T-helper 17 cell (primary cell): ENCODE measurements around the gene DCAF11. TPM values are rescaled to one million over a fixed set of nuclear protein-coding genes. Genes with fewer than 3 reads are reported as not detected.

Source experiments
- ATAC-seq: fragments of 150-1000 bp; cut with Tn5 transposase; 2 replicates; pipeline ENCODE4 v1.10.0; 2021; ENCODE audit warnings: mild to moderate bottlenecking, moderate library complexity
- DNase-seq, 3 donors: peaks; one replicate each; pipeline versions ENCODE4 v3.0.0 to v3.0.0-alpha.2; 2020 to 2021
- H3K9me3 ChIP-seq: one replicate; pipeline ENCODE4 v1.7.0; 2013; ENCODE audit warnings: low read length, mild to moderate bottlenecking; ENCODE audit not compliant: control insufficient read depth, poor library complexity, severe bottlenecking
- H3K27ac Mint-ChIP-seq: one replicate; pipeline ENCODE4 v1.8.0; 2022; ENCODE audit warnings: mild to moderate bottlenecking, moderate library complexity, mixed read lengths
- H3K27me3 Mint-ChIP-seq: one replicate; pipeline ENCODE4 v1.8.0; 2022; ENCODE audit warnings: mixed read lengths
- H3K36me3 Mint-ChIP-seq: one replicate; pipeline ENCODE4 v1.8.0; 2022; ENCODE audit warnings: low read depth, mixed read lengths
- H3K4me1 Mint-ChIP-seq: one replicate; pipeline ENCODE4 v1.8.0; 2022; ENCODE audit warnings: mild to moderate bottlenecking, mixed read lengths
- H3K4me3 Mint-ChIP-seq: one replicate; pipeline ENCODE4 v1.8.0; 2022; ENCODE audit warnings: mild to moderate bottlenecking, moderate library complexity, mixed read lengths
- total RNA-seq, 4 donors: library from RNA in 2 of 4; stranded (reverse) in 2 of 4; gene quantifications; one replicate each; pipeline ENCODE4 v1.2.3 and lab custom pipeline; 2022 to 2026

The DCAF11 gene
- 10 to 100 TPM; 75.5 to 86.1 TPM for total RNA-seq
- 83.1 to 157 reads per million in 2 donors for total RNA-seq (lab: John Stamatoyannopoulos, UW)

DNA sequence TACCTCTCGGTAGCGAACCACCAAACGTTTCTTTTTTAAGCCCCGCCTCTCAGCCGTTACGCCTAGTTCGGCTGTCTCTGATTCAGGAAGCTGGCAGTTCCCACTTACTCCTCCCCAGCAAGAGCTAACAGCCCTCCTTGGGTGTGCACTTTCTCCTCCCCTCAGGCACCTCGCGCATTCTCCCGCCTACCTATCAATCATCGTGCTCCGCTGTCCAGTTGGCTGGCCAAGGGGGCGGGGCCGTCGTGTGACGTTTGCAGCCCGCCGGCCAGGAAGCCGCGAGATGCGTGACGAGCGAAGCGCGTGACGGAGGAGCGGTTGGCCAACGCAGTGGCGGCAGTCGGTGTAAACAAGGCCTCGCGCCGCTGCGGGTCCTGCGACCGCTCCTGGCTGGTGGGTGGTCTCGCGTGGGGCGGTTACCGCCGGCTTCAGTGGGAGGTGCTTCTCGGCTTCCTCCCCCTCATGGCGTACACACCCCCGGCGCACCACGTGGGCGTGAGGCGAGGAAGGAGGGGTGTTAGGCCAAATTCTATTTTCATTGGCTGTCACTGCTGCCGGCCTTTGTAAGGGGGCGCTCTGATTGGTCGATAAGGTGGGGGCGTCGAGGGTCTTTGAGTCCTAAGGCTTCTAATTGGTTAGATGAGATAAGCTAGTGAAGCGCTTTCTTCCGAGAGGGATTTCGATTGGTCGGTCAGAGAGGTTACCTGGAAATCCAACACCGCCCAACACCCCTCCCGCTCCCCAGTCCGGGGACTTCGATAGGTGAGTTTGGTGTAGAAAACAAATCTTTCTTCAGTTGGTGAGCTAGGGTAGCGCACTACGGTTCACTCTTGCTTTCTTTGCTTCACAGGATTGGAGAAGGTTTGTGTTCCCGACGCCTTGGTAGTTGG, at the start of gene DCAF11, which contains the start of gene NRL:
DCAF11 (plus strand) TSS at position 246 of the 890 bp plus-strand sequence. CDS start 818 bp downstream, outside the sequence.
NRL (minus strand) TSS at position 418 of the 890 bp plus-strand sequence. CDS start 32,101 bp downstream, outside the sequence.
- ATAC-seq (peak; percentile 87), DNase-seq (peak; percentile 96 to 98 (median 96))
- no peaks in the 10 kb centered on the region for H3K9me3 ChIP-seq
- Mint-ChIP-seq H3K36me3 (peaks cover 3% of the 10 kb centered on the region), H3K4me3 (peak within 1 kb of the TSS; percentile 99), H3K27ac (peak within 1 kb of the TSS; percentile 99), H3K27me3 (no peaks in the 10 kb centered on the region), H3K4me1 (peaks cover 28% of the 10 kb centered on the region)

DNA sequence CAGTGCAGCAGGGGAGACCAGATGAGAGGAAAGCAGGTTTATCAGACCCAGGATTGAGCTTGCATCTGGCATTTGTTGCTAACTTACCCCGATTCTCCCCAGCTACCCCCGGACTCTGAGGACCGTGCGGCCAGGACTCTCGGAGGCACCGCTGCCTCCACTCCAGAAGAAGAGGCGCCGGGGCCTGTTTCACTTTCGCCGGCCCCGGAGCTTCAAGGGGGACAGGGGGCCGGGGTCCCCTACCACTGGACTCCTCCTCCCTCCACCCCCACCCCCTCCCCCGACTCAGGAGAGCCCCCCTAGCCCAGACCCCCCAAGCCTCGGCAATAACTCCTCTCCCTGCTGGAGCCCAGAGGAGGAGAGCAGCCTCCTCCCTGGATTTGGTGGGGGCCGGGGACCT, 49.7 kb upstream of the DCAF11 start:
- ATAC-seq: no peak

DNA sequence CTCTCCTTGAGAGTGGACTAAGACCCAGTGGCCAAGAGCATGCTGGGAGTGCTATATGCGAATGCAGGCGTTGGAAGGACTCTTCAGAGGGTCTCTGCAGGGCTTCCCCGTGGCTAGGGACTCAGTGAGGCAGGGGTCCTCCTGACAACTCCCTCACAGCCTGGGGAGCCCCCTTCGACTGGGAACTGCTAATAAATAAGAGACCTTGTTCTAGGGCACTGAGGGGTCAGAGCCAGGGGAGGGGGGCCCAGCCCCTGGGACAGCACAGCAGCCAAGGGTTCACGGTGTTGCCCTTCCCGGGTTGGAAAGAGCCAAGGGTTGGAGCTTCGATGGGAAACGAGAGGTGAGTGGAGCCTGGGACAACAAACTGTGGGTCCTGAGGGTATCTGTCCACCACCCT, 49.2 kb upstream of the DCAF11 start:
- no peaks in the 10 kb centered on the region for H3K4me1 Mint-ChIP-seq
- H3K4me3 Mint-ChIP-seq: no peak overlapping the region
- peaks cover 22% of the 10 kb centered on the region for H3K27me3 Mint-ChIP-seq
- no peaks in the 10 kb centered on the region for H3K9me3 ChIP-seq
- ATAC-seq: no peak
- DNase-seq: no peak
- H3K27ac Mint-ChIP-seq: no peak overlapping the region
- peaks cover 3% of the 10 kb centered on the region for H3K36me3 Mint-ChIP-seq

More for the DNA sequence above, 49.7 kb upstream of the DCAF11 start:
- Mint-ChIP-seq H3K27ac (no peak overlapping the region), H3K36me3 (peaks cover 3% of the 10 kb centered on the region), H3K4me3 (no peak overlapping the region), H3K4me1 (no peaks in the 10 kb centered on the region), H3K27me3 (peaks cover 17% of the 10 kb centered on the region)
- no peaks in the 10 kb centered on the region for H3K9me3 ChIP-seq
- DNase-seq: no peak

DNA sequence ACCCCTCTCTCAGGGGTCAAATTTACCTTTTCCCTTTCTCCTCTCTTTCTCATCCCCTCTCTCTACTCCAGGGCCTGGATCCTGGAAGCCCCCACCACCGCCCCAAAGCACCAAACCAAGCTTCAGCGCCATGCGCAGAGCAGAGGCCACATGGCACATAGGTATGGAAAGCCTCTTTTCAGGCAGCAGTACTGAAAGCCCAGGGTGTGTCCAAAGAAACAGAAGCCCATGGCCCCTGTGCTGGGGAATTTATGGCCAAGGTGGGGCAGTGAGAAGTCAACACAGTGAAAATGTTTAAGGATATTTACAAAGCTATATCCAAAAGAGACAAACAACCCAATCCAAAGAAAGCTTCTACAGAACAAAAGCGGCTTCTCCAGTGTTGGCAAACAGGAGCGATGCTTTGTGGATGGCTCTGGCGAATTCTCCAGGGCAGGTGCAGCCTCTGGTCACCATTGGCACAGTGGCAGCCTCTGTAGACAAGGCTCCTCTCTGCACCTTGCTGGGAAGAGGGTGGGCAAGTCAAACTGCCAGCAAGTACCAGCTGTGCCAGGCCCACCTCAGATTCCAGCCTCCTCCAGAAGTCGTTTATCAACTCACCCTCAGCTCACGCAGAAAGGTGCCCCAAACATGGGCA, 48.0 kb upstream of the DCAF11 start:
- H3K27ac Mint-ChIP-seq: no peak overlapping the region
- no peaks in the 10 kb centered on the region for H3K9me3 ChIP-seq
- H3K36me3 Mint-ChIP-seq: peaks cover 3% of the 10 kb centered on the region
- ATAC-seq (no peak), DNase-seq (no peak)
- no peak overlapping the region for H3K4me3 Mint-ChIP-seq
- H3K4me1 Mint-ChIP-seq: peaks cover 2% of the 10 kb centered on the region
- H3K27me3 Mint-ChIP-seq: peaks cover 30% of the 10 kb centered on the region

DNA sequence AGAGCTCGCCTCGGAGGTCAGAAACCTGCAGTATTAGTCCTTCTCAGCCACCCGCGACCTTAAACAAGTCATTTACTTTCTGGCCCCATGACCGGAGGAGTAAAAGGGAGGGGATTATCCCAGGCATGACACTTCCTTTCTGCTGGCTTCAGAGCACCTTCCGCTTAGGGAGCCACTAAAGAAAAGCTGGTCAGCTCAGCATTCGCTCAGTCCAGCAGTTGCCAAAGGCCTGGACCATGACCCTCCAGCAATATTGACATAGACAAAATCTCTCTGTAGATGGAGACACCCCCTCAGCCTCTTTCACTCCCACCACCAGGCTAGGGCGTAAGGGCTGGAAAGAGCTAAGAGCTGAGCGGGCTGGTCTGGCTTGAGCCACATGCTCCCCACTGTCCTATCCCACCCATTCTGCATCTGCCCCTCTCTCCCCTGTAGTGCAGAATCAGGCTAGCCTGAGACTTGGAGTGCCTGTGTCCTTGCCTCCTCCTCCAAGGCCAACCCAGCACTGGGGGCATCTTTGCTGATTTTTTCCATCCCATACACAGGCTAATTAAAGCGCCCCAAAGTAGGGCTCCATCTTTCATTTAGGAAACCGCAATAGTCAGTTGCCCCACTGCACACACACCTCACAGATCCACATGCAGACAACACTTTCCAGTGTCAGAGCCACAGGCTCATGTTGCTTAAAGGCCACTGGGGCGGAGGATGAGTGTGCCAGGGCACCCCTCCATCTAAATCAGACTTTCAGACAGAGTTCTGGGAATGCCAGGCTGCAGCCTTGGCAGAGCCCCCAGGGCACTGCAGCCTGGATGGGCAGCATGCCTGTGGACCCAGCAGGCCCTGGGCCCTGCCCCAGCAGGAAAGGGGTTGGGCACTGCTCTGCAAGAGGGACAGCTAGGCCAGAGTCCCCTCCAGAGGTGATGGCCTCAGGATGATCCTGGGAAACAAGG, 47.2 kb upstream of the DCAF11 start:
- Mint-ChIP-seq H3K36me3 (peaks cover 3% of the 10 kb centered on the region), H3K27ac (no peak overlapping the region), H3K4me3 (no peak overlapping the region), H3K4me1 (peaks cover 2% of the 10 kb centered on the region), H3K27me3 (peaks cover 30% of the 10 kb centered on the region)
- H3K9me3 ChIP-seq: no peaks in the 10 kb centered on the region
- ATAC-seq (no peak), DNase-seq (no peak)

DNA sequence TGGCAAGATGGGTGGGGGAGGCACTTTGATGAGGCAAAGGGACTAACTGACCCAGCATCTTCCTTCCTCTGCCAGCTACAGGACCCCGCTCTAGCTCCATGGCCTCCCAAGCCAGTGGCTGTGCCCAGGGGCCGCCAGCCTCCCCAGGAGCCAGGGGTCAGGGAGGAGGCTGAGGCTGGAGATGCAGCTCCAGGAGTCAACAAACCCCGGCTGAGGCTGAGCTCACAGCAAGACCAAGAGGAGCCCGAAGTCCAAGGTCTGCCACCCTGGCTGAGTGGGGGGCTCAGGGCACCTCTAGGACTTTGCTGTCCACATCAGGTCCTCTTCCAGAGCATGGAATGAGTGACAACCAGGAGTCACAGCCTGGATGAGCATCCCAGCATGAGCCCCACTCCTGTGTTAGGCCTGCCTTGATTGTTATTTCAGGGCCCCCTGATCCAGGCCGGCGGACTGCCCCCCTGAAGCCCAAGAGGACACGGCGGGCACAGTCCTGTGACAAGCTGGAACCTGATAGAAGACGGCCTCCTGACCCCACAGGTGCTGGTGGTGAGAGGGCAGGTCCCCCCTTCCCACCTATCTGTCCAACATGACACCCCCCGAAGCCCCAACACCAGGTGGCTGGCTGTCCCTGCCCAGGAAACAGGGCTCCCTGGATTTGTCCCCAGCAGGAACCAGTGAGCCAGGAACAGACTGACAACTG, 45.7 kb upstream of the DCAF11 start:
- no peaks in the 10 kb centered on the region for H3K9me3 ChIP-seq
- Mint-ChIP-seq H3K27me3 (peaks cover 30% of the 10 kb centered on the region), H3K4me1 (peaks cover 2% of the 10 kb centered on the region), H3K27ac (no peak overlapping the region), H3K36me3 (peaks cover 3% of the 10 kb centered on the region), H3K4me3 (no peak overlapping the region)
- DNase-seq (no peak), ATAC-seq (no peak)

DNA sequence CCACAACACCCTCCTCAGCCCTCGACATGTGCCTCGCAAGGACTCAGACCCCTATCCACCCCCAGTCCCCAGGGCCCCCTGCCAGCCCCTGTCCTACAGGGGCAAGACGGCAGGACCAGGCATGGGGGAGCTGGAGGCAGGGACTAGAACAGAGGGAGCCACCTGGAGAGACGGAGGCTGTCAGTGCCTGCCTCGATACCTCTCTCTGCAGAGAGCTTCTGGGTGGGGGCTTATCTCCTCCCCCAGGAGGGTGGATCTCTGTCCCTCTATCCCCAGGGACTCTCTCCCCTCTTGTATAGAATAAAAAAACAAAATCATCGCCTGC, 45.2 kb upstream of the DCAF11 start:
- no peak for DNase-seq

DNA sequence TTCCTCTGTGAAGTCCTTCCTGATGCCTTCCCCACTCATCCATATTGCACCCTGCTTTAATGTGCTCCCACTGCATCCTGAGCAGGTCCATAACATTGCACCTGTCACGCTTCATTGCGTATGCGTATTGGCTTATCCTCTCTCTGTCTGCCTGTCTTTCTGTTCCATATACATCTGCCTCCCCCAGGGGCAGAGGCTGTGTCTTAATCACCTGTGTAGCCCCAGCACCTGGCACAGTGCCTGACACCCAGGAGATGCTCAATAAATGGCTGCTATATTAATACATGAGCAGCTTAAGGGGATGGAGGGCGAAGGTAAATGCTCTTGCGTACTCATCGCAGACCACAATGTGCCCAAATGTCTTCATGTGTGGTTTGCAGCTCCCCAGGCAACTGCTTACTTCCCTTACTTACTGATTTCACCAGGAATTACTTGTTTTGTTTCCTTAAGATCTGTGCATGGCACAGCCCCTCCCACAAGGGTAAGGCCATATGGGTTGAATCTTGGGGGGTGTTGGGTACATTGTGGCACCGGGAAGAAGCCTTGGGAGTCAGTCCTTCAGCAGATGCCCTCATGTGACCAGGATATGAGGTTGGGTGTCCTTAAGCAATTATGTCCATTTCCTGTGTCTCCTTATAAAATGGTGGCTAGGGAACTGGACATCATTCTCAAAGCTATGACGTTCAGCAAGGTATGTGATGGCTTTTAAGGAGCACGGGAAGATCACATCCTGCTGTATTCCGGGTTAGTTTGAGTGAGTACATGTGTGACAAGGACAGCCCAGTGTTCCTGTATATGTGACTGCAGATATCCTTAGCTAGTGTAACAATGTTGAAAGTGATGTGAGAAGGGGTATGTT, 44.1 kb upstream of the DCAF11 start:
- peaks cover 30% of the 10 kb centered on the region for H3K27me3 Mint-ChIP-seq
- no peak overlapping the region for H3K27ac Mint-ChIP-seq
- peaks cover 2% of the 10 kb centered on the region for H3K4me1 Mint-ChIP-seq
- DNase-seq (no peak), ATAC-seq (no peak)
- H3K9me3 ChIP-seq: no peaks in the 10 kb centered on the region
- no peak overlapping the region for H3K4me3 Mint-ChIP-seq
- H3K36me3 Mint-ChIP-seq: peaks cover 3% of the 10 kb centered on the region

More for the DNA sequence above, 45.2 kb upstream of the DCAF11 start:
- Mint-ChIP-seq H3K27ac (no peak overlapping the region), H3K27me3 (peaks cover 30% of the 10 kb centered on the region), H3K4me3 (no peak overlapping the region), H3K36me3 (peaks cover 3% of the 10 kb centered on the region), H3K4me1 (peaks cover 2% of the 10 kb centered on the region)
- H3K9me3 ChIP-seq: no peaks in the 10 kb centered on the region
- ATAC-seq: no peak

DNA sequence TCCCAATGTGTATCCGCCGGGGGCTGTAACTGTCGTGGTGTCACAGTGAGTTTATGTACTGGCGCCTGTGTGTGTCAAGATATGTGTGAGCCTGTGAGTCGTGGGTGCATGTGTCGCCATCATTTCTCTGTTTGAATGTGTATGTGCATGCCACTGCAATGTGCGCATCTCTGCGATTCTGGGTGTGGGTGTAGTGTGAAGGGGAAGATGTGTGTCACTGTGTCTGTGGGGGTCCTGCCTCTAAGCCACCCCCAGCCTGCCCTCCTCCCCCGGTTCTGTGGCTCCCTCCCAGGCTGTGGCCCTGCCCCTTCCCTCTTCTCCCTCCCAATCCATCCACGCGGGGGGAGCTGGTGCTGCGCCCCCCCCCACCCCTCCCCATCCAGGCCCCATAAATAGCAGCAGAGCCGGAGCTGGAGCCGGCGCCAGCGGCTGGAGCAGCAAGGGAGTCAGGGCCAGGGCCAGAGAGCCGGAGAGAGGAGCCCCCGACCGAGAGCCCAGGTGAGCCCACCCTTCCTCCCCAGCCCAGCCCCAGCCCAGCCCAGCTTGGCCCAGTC, 43.4 kb upstream of the DCAF11 start, which contains the start of gene CPNE6:
CPNE6 (plus strand) TSS at position 419 of the 554 bp plus-strand sequence. CDS start 1,375 bp downstream, outside the sequence.
- Mint-ChIP-seq H3K27me3 (peaks cover 30% of the 10 kb centered on the region), H3K36me3 (peaks cover 3% of the 10 kb centered on the region), H3K4me1 (peaks cover 2% of the 10 kb centered on the region), H3K27ac (no peak within 1 kb of the TSS), H3K4me3 (no peak within 1 kb of the TSS)
- DNase-seq (no peak), ATAC-seq (no peak)
- H3K9me3 ChIP-seq: no peaks in the 10 kb centered on the region

DNA sequence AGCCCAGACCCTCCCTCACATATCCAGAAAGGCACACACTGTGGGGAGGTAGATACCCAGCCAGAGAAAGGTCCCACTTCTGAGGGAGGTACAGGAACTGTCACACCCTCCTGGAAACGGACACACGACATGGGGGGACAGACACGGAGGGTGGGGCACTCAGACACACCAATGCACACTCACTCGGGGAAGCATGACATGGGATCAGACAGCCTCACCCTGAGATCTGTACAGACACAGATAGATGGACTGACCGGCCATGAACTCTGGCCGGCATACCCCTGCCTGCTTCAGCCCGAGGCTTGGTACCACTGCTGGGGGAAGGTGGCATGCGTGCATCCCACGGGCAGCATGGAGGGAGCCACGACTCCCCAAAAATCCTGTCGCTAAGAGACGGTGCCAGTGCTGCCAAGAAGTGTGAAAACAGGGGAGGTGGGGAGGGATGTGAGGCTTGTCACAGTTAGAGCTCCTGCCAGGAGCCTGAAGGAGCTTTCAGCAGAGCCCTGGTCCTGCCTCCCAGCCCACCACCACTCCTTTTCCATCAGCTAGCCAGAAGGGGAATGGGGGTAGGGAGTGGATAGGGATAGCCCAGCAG, 42.6 kb upstream of the DCAF11 start:
- no peak overlapping the region for H3K4me3 Mint-ChIP-seq
- H3K9me3 ChIP-seq: no peaks in the 10 kb centered on the region
- H3K36me3 Mint-ChIP-seq: peaks cover 3% of the 10 kb centered on the region
- peaks cover 2% of the 10 kb centered on the region for H3K4me1 Mint-ChIP-seq
- H3K27me3 Mint-ChIP-seq: peaks cover 30% of the 10 kb centered on the region
- no peak for DNase-seq
- no peak overlapping the region for H3K27ac Mint-ChIP-seq
- no peak for ATAC-seq

DNA sequence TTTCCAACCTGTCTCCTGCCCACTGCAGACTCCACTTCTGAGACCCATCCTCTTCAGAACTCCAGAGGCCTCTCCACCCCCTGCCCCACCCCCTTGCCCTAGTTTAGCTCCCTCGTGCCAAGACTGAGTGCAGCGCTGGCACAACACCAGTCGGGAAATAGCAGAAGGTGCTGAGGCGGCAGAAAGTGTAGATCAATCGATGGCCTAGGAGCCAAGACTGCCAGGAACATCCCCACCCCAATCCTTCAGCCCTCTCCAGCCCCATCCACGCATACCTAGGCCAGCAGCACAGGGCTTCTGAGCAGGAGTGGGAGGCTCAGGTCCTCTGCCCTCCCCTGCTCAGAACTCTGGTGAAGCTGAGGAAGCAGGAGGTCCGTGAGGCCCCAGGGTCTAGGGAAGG, 42.1 kb upstream of the DCAF11 start:
- ATAC-seq (no peak), DNase-seq (no peak)
- Mint-ChIP-seq H3K27me3 (peaks cover 28% of the 10 kb centered on the region), H3K4me1 (peaks cover 2% of the 10 kb centered on the region), H3K36me3 (peaks cover 3% of the 10 kb centered on the region), H3K4me3 (no peak overlapping the region), H3K27ac (no peak overlapping the region)
- no peaks in the 10 kb centered on the region for H3K9me3 ChIP-seq
